Measurements from ENCODE around the gene UBAC2.
A peak's percentile ranks its signal among the peaks of the same experiment; 100 is the strongest.

UBAC2 gene

DNA sequence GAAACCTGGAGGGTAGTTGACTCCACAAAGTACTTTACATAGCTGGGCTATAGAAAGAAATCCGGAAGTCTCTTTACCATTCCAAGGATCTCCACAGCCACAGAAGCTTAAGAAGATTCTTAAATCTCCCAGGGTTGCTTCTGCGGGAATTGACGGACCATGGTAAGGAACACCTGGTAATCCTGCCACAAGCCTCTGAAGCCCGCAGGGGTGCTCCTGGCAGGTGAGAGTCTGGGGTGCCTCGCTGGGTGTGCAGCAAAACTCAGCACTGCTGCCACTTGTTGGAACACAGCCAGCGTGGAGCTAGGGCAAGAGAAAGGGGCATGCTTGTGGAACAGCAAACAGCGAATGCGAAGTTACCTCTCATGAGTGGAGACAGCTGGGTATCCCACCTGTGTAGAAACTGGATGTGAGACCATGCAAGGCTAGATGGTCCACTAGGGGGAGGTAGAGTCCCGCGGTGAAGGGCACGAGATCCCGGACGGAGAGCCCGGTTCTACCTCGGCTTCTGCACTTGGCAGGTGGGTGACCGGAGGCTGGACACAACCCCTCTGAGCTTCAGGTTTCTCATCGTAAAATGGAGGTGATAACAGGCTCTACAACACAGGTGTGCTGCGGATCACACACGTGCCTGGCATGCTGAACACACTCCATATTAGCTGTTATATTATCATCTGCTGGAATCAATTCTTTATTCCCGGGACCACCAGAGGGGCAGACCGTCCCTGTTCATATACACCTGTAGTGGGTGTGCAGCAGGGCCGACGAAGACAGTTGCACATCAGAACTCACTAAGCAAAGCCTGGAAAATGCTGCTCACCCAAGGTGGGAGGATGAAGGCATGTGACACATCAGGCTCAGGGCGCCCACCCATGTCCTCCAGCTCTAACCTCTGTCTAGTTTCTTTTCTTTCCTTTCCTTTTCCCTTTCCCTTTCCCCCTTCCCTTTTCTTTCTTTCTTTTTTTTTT lies 24.1 kb upstream of the UBAC2 start:
- TF ChIP-seq, protein P1, sequence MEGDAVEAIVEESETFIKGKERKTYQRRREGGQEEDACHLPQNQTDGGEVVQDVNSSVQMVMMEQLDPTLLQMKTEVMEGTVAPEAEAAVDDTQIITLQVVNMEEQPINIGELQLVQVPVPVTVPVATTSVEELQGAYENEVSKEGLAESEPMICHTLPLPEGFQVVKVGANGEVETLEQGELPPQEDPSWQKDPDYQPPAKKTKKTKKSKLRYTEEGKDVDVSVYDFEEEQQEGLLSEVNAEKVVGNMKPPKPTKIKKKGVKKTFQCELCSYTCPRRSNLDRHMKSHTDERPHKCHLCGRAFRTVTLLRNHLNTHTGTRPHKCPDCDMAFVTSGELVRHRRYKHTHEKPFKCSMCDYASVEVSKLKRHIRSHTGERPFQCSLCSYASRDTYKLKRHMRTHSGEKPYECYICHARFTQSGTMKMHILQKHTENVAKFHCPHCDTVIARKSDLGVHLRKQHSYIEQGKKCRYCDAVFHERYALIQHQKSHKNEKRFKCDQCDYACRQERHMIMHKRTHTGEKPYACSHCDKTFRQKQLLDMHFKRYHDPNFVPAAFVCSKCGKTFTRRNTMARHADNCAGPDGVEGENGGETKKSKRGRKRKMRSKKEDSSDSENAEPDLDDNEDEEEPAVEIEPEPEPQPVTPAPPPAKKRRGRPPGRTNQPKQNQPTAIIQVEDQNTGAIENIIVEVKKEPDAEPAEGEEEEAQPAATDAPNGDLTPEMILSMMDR (IDR thresholded peaks at IDR 0.05; ENCODE audit: low read depth, low read length) = peak; percentile 97
- Histone ChIP-seq H3K4me1 (no peaks in the 10 kb centered on the region), H3K36me3 (no peaks in the 10 kb centered on the region), H3K9me3 (no peaks in the 10 kb centered on the region), H3K27me3 (peaks cover 10% of the 10 kb centered on the region), H3K4me3 (ENCODE audit: low read depth, low read length) (peak overlapping the region; percentile 16; the same call in 1 of the 2 replicates)
- peak; percentile 80 for DNase-seq

DNA sequence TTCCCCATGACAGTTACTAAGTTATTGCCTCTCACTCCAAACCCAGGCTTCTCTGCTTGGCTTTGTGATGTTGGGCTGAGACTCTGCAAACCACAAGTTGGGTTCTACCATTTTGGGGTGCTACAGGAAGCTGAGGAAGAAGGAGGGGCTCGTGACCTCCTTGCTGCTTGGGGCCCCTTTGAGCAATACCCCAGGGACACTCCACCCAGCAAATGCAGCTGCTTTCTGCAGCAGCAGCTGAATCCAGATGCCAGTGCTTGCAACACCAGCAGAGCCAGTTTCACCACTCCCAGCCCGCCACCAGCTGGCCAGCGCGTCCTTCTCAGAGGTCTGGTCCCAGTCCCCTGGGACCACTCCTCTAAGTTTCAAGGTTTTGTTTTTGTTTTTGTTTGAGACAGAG lies 22.0 kb upstream of the UBAC2 start:
- Histone ChIP-seq H3K36me3 (no peaks in the 10 kb centered on the region), H3K9me3 (no peaks in the 10 kb centered on the region), H3K27me3 (peaks cover 2% of the 10 kb centered on the region; the same call in 1 of the 2 replicates), H3K4me1 (no peaks in the 10 kb centered on the region), H3K4me3 (ENCODE audit: low read depth, low read length) (no peak overlapping the region)
- TF ChIP-seq, protein P1 (IDR thresholded peaks at IDR 0.05; ENCODE audit: low read depth, low read length) = no peak
- DNase-seq = peak; percentile 49

DNA sequence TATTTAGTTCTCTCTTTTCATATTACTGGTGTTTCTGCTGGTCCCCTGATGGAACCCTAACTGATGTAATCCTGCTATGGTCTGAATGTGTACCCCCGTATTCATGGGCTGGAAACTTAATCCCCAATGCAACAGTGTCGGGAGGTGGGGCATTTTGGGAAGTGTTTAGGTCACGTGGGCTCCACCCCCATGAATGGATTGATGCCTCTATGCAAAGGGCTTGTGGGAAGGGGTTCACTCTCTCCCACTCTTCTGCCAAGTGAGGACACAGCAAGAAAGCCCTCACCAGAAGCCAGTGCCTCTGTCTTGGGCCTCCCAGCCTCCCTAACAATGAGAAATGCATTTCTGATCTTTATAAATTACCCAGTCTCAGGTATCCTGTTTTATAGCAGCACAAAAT lies 21.2 kb upstream of the UBAC2 start:
- no peaks in the 10 kb centered on the region for H3K9me3 ChIP-seq
- no peaks in the 10 kb centered on the region for H3K4me1 ChIP-seq
- H3K27me3 ChIP-seq = no peaks in the 10 kb centered on the region; the same call in 1 of the 2 replicates
- no peak overlapping the region for H3K4me3 ChIP-seq (ENCODE audit: low read depth, low read length)
- TF ChIP-seq, protein P1 (IDR thresholded peaks at IDR 0.05; ENCODE audit: low read depth, low read length) = no peak
- no peak for DNase-seq
- H3K36me3 ChIP-seq = no peaks in the 10 kb centered on the region

DNA sequence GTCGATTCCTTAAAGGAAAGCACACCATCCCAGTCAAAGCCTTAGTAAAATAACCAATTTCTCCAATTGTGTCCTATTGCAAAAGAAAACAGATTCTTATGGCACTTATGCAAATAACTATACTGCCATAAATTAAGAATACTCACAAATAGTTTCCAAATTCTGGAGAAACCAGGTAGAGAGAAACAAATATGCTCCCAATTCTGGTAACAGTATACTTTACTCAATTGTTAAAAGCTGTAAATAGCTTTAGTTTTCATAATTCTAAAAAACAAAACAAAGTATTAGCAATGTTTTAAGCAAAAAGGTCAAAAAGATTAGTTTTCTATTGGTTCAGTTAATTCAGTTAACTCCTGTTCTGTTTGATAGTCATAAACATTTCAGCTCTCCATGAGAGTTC lies 18.2 kb upstream of the UBAC2 start:
- Histone ChIP-seq H3K4me1 (no peaks in the 10 kb centered on the region), H3K36me3 (no peaks in the 10 kb centered on the region), H3K9me3 (no peaks in the 10 kb centered on the region), H3K27me3 (no peaks in the 10 kb centered on the region), H3K4me3 (ENCODE audit: low read depth, low read length) (no peak overlapping the region)
- TF ChIP-seq, protein P1 (IDR thresholded peaks at IDR 0.05; ENCODE audit: low read depth, low read length) = no peak
- no peak for DNase-seq

DNA sequence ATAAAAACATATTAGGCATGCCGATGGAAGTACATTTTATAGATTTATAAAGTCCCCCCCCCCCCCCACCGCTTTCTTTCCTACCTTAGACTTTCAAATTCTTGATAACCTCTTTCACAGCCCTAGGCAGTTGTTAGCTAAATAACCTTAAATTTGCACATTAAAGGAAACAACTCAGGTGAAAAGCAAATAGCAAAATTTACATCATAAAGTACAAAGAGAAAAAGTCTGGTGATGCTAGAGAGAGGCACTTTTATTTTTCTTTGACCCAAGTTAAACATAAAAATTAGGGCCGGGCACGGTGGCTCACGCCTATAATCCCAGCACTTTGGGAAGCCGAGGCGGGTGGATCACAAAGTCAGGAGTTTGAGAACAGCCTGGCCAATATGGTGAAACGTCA lies 15.0 kb upstream of the UBAC2 start:
- Histone ChIP-seq H3K27me3 (no peaks in the 10 kb centered on the region), H3K4me1 (no peaks in the 10 kb centered on the region), H3K4me3 (ENCODE audit: low read depth, low read length) (no peak overlapping the region), H3K36me3 (no peaks in the 10 kb centered on the region), H3K9me3 (no peaks in the 10 kb centered on the region)
- TF ChIP-seq, protein P1 (IDR thresholded peaks at IDR 0.05; ENCODE audit: low read depth, low read length) = no peak
- no peak for DNase-seq
